ENCODE measurements around the gene IVNS1ABP.
"Not testable (repeated sequence)": the region's sequence is repeated elsewhere in the genome, so short reads cannot be mapped to it uniquely, and the experiment has no call there.

GRCh38 chr1:185321653-185322221, 4.7 kb upstream of the IVNS1ABP start:
- not testable (repeated sequence) for TF ChIP-seq CEBPB (IDR thresholded peaks at IDR 0.05; ENCODE audit: low read depth); POLR2A (IDR thresholded peaks at IDR 0.05; ENCODE audit: borderline replicate concordance, extremely low read depth, insufficient read depth, insufficient read length); CTCF (IDR thresholded peaks at IDR 0.05 in 2 of 3, conservative IDR thresholded peaks at IDR 0.05 in 1 of 3; ENCODE audit: borderline replicate concordance in 1 of 3, insufficient read depth in 1 of 3, low read depth in 2 of 3, low read length in 2 of 3); POLR2AphosphoS5 (IDR thresholded peaks at IDR 0.05; ENCODE audit: low read depth, low read length); EZH2 (IDR thresholded peaks at IDR 0.05); SP1 (IDR thresholded peaks at IDR 0.05; ENCODE audit: low read depth); FOSL1 (IDR thresholded peaks at IDR 0.05; ENCODE audit: low read depth); EZH2phosphoT487 (IDR thresholded peaks at IDR 0.05; ENCODE audit: borderline replicate concordance); TCF7L2 (IDR thresholded peaks at IDR 0.05; ENCODE audit: borderline replicate concordance, extremely low read depth, insufficient read depth, insufficient read length); CBX3 (IDR thresholded peaks at IDR 0.05; ENCODE audit: low read depth); RAD21 (IDR thresholded peaks at IDR 0.05; ENCODE audit: low read depth)
- TF ChIP-seq, protein P1, sequence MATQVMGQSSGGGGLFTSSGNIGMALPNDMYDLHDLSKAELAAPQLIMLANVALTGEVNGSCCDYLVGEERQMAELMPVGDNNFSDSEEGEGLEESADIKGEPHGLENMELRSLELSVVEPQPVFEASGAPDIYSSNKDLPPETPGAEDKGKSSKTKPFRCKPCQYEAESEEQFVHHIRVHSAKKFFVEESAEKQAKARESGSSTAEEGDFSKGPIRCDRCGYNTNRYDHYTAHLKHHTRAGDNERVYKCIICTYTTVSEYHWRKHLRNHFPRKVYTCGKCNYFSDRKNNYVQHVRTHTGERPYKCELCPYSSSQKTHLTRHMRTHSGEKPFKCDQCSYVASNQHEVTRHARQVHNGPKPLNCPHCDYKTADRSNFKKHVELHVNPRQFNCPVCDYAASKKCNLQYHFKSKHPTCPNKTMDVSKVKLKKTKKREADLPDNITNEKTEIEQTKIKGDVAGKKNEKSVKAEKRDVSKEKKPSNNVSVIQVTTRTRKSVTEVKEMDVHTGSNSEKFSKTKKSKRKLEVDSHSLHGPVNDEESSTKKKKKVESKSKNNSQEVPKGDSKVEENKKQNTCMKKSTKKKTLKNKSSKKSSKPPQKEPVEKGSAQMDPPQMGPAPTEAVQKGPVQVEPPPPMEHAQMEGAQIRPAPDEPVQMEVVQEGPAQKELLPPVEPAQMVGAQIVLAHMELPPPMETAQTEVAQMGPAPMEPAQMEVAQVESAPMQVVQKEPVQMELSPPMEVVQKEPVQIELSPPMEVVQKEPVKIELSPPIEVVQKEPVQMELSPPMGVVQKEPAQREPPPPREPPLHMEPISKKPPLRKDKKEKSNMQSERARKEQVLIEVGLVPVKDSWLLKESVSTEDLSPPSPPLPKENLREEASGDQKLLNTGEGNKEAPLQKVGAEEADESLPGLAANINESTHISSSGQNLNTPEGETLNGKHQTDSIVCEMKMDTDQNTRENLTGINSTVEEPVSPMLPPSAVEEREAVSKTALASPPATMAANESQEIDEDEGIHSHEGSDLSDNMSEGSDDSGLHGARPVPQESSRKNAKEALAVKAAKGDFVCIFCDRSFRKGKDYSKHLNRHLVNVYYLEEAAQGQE (IDR thresholded peaks at IDR 0.05; ENCODE audit: low read depth), result not testable (repeated sequence)

Measured in HCT116 (cell line).